ENCODE measurements around the gene COX20. TPM values are rescaled to one million over a fixed set of nuclear protein-coding genes. Genes with fewer than 3 reads are reported as not detected.

COX20 gene
- polyA plus RNA-seq, 2 of the 4 experiments (the other 2 are of a cell fraction) = 65.4 to 74.6 TPM

DNA sequence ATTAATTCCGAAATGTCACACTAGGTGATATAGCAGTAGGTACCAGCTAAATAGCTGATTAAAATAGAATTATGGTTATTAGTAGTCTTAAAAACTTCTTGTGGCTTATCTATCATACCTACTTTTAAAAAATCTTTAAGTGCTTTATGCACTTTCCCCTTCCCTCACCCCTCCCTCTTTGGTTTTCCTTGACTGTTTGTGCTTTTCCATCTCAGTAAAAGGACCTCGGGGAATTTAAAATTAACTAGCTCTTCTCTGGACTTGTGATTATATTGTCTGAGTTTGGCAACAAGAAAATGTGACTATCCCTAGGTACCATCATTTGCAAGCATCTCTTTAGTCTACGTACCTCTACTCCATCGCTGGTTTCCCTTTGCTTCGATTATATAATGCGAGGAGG lies 11.2 kb downstream of the COX20 start:
- 85% methylated on average over 6 of the region's 6 CpGs for WGBS (ENCODE audit: missing lambda C conversion rate)
- Histone ChIP-seq H3K4me2 (no peak overlapping the region), H3K27ac (no peak overlapping the region), H3K4me3 (no peak overlapping the region), H3K9me3 (no peaks in the 10 kb centered on the region), H3K4me1 (peaks cover 34% of the 10 kb centered on the region; the same call in 2 of the 3 replicates)
- DNase-seq (ENCODE audit: low read depth in 1 of 2, low spot score in 1 of 2) = no peak
- POLR2A ChIA-PET = interaction anchor here (0.5 to 2.4 kb wide), 2 partner anchors 11 to 132 kb away, joined by 3 to 16 read pairs; partner anchors contain the start of gene COX20
- no peak for ATAC-seq
- FAIRE-seq = no peak
- CTCF ChIA-PET = interaction anchor here (0.7 to 2.9 kb wide), 4 partner anchors 9 to 196 kb away, joined by 5 to 9 read pairs (median 6); partner anchors contain the start of gene COX20
- TF ChIP-seq RNF2 (IDR thresholded peaks at IDR 0.05; ENCODE audit: borderline replicate concordance, low read depth) = no peak
- peak; percentile 43; the same call in 1 of the 2 replicates for TF ChIP-seq HOXA7 (CRISPR knock-in tag; IDR thresholded peaks at IDR 0.05)

GRCh38 chr1:244849189-244849866 lies 13.9 kb downstream of the COX20 start:
- ATAC-seq = peak in 1 of 2 experiments; percentile 42; a peak in 3 of 6 replicates
- TF ChIP-seq, protein P1, sequence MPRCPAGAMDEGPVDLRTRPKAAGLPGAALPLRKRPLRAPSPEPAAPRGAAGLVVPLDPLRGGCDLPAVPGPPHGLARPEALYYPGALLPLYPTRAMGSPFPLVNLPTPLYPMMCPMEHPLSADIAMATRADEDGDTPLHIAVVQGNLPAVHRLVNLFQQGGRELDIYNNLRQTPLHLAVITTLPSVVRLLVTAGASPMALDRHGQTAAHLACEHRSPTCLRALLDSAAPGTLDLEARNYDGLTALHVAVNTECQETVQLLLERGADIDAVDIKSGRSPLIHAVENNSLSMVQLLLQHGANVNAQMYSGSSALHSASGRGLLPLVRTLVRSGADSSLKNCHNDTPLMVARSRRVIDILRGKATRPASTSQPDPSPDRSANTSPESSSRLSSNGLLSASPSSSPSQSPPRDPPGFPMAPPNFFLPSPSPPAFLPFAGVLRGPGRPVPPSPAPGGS (IDR thresholded peaks at IDR 0.05) = no peak
- TF ChIP-seq, protein P2, sequence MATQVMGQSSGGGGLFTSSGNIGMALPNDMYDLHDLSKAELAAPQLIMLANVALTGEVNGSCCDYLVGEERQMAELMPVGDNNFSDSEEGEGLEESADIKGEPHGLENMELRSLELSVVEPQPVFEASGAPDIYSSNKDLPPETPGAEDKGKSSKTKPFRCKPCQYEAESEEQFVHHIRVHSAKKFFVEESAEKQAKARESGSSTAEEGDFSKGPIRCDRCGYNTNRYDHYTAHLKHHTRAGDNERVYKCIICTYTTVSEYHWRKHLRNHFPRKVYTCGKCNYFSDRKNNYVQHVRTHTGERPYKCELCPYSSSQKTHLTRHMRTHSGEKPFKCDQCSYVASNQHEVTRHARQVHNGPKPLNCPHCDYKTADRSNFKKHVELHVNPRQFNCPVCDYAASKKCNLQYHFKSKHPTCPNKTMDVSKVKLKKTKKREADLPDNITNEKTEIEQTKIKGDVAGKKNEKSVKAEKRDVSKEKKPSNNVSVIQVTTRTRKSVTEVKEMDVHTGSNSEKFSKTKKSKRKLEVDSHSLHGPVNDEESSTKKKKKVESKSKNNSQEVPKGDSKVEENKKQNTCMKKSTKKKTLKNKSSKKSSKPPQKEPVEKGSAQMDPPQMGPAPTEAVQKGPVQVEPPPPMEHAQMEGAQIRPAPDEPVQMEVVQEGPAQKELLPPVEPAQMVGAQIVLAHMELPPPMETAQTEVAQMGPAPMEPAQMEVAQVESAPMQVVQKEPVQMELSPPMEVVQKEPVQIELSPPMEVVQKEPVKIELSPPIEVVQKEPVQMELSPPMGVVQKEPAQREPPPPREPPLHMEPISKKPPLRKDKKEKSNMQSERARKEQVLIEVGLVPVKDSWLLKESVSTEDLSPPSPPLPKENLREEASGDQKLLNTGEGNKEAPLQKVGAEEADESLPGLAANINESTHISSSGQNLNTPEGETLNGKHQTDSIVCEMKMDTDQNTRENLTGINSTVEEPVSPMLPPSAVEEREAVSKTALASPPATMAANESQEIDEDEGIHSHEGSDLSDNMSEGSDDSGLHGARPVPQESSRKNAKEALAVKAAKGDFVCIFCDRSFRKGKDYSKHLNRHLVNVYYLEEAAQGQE (IDR thresholded peaks at IDR 0.05) = peak; percentile 36
- TF ChIP-seq JUN (IDR thresholded peaks at IDR 0.05) = no peak
- peak; percentile 83 for TF ChIP-seq POLR2AphosphoS2 (conservative IDR thresholded peaks at IDR 0.05; ENCODE audit: low read length)
- TF ChIP-seq, protein P3, sequence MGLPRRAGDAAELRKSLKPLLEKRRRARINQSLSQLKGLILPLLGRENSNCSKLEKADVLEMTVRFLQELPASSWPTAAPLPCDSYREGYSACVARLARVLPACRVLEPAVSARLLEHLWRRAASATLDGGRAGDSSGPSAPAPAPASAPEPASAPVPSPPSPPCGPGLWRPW (IDR thresholded peaks at IDR 0.05) = no peak
- TF ChIP-seq, protein P4, sequence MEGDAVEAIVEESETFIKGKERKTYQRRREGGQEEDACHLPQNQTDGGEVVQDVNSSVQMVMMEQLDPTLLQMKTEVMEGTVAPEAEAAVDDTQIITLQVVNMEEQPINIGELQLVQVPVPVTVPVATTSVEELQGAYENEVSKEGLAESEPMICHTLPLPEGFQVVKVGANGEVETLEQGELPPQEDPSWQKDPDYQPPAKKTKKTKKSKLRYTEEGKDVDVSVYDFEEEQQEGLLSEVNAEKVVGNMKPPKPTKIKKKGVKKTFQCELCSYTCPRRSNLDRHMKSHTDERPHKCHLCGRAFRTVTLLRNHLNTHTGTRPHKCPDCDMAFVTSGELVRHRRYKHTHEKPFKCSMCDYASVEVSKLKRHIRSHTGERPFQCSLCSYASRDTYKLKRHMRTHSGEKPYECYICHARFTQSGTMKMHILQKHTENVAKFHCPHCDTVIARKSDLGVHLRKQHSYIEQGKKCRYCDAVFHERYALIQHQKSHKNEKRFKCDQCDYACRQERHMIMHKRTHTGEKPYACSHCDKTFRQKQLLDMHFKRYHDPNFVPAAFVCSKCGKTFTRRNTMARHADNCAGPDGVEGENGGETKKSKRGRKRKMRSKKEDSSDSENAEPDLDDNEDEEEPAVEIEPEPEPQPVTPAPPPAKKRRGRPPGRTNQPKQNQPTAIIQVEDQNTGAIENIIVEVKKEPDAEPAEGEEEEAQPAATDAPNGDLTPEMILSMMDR (IDR thresholded peaks at IDR 0.05) = no peak
- TF ChIP-seq SREBF2 (IDR thresholded peaks at IDR 0.05) = no peak
- TF ChIP-seq, protein P5, sequence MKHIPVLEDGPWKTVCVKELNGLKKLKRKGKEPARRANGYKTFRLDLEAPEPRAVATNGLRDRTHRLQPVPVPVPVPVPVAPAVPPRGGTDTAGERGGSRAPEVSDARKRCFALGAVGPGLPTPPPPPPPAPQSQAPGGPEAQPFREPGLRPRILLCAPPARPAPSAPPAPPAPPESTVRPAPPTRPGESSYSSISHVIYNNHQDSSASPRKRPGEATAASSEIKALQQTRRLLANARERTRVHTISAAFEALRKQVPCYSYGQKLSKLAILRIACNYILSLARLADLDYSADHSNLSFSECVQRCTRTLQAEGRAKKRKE (CRISPR knock-in tag; IDR thresholded peaks at IDR 0.05; ENCODE audit: low read depth) = no peak
- TF ChIP-seq HOXB13 (CRISPR knock-in tag; IDR thresholded peaks at IDR 0.05; ENCODE audit: low read depth) = no peak
- no peak for TF ChIP-seq FOSB (CRISPR knock-in tag; IDR thresholded peaks at IDR 0.05)
- no peak for TF ChIP-seq BHLHE40 (IDR thresholded peaks at IDR 0.05; ENCODE audit: low read depth, low read length)
- no peak for TF ChIP-seq ZSCAN20 (CRISPR knock-in tag; IDR thresholded peaks at IDR 0.05)
- no peak for TF ChIP-seq RCOR1 (IDR thresholded peaks at IDR 0.05; ENCODE audit: low read depth, low read length)
- no peak for TF ChIP-seq MYC (IDR thresholded peaks at IDR 0.05; ENCODE audit: borderline replicate concordance, low read length)
- no peak for TF ChIP-seq HDAC2 (IDR thresholded peaks at IDR 0.05)
- no peak for TF ChIP-seq CEBPB (IDR thresholded peaks at IDR 0.05)
- no peak for TF ChIP-seq MAZ (IDR thresholded peaks at IDR 0.05; ENCODE audit: borderline replicate concordance, low read depth, low read length)
- TF ChIP-seq JUNB (IDR thresholded peaks at IDR 0.05) = no peak
- no peak for TF ChIP-seq ESRRA (IDR thresholded peaks at IDR 0.05; ENCODE audit: borderline replicate concordance, low read length)
- no peak for TF ChIP-seq CBX8 (IDR thresholded peaks at IDR 0.05)
- peak; percentile 29; the same call in 1 of the 2 replicates for TF ChIP-seq HOXA7 (CRISPR knock-in tag; IDR thresholded peaks at IDR 0.05)
- TF ChIP-seq TFCP2L1 (CRISPR knock-in tag; IDR thresholded peaks at IDR 0.05) = 0 out of 2 replicates have a peak, but pooled peaks have one; percentile 22
- no peak for TF ChIP-seq HOXB5 (CRISPR knock-in tag; IDR thresholded peaks at IDR 0.05)
- TF ChIP-seq NR3C1 (IDR thresholded peaks at IDR 0.05) = no peak
- no peak for TF ChIP-seq MAFK (IDR thresholded peaks at IDR 0.05; ENCODE audit: partially characterized antibody)
- TF ChIP-seq POLR2A (IDR thresholded peaks at IDR 0.05; ENCODE audit: low read length) = no peak
- no peak for TF ChIP-seq TP53 (CRISPR knock-in tag; IDR thresholded peaks at IDR 0.05)

More at GRCh38 chr1:244849189-244849866, 13.9 kb downstream of the COX20 start:
- H3K9me3 ChIP-seq = no peaks in the 10 kb centered on the region
- DNase-seq (ENCODE audit: low read depth in 1 of 2, low spot score in 1 of 2) (no peak), FAIRE-seq (no peak)
- 58% methylated on average over 1 of the region's 1 CpG for WGBS (ENCODE audit: missing lambda C conversion rate)
- H3K27ac ChIP-seq = no peak overlapping the region
- H3K4me3 ChIP-seq = no peak overlapping the region
- CTCF ChIA-PET = interaction anchor here (1.0 to 3.3 kb wide), 2 partner anchors 13 to 193 kb away, joined by 3 to 14 read pairs; no protein-coding TSS in a partner anchor
- POLR2A ChIA-PET = interaction anchor here (1.0 to 1.8 kb wide), 4 partner anchors 9 to 193 kb away, joined by 3 to 6 read pairs (median 4); no protein-coding TSS in a partner anchor
- H3K4me1 ChIP-seq = peaks cover 15% of the 10 kb centered on the region; the same call in 2 of the 3 replicates
- H3K4me2 ChIP-seq = no peak overlapping the region

Measured in A549 (cell line).